ENCODE data around the gene NCMAP. TPM values are rescaled to one million over a fixed set of nuclear protein-coding genes. Genes with fewer than 3 reads are reported as not detected.

Gene NCMAP
- total RNA-seq, 1 donor from 2014 or later = 0.49 TPM

DNA sequence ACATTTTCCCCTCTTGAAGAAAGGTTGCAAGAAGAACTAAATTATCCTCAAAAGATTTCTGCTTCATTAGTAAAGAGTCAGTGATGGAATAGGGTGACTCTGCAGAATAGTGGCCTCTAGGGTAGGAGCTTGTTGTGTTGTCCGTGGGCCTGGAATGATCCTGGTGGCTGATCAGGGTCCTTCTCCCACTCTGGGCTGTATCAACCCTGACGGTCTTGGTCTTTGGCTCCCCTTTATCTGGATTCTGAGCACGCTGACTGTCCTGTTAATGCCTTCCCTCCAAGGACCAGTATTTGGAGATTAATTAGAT is 50.4 kb downstream of the NCMAP start:
- H3K9me3 Mint-ChIP-seq = no peaks in the 10 kb centered on the region
- H3K27ac Mint-ChIP-seq = no peak overlapping the region

GRCh38 chr1:24606621-24607020 is 50.7 kb downstream of the NCMAP start:
- Histone ChIP-seq H2AFZ (replicated peaks) (no peak overlapping the region), H3K27ac (no peak overlapping the region), H3K4me2 (no peak overlapping the region), H3K79me2 (ENCODE audit: low read depth) (no peaks in the 10 kb centered on the region), H3K36me3 (no peaks in the 10 kb centered on the region), H3K4me1 (no peaks in the 10 kb centered on the region), H3F3A (ENCODE audit: low read depth) (no peaks in the 10 kb centered on the region), H3K4me3 (no peak overlapping the region), H3K9me3 (ENCODE audit: low read depth) (no peaks in the 10 kb centered on the region), H3K9ac (no peak overlapping the region), H3K27me3 (no peaks in the 10 kb centered on the region), H4K20me1 (ENCODE audit: low read depth) (no peaks in the 10 kb centered on the region)
- no peak for DNase-seq (ENCODE audit: low spot score)
- H3K27ac Mint-ChIP-seq = no peak overlapping the region
- H3K4me1 Mint-ChIP-seq = no peaks in the 10 kb centered on the region
- no peaks in the 10 kb centered on the region for H3K36me3 Mint-ChIP-seq
- no peak for TF ChIP-seq EZH2 (IDR thresholded peaks at IDR 0.05)
- TF ChIP-seq EZH2phosphoT487 (IDR thresholded peaks at IDR 0.05) = no peak
- TF ChIP-seq CTCF (IDR thresholded peaks at IDR 0.05) = no peak
- no peaks in the 10 kb centered on the region for H3K27me3 Mint-ChIP-seq (ENCODE audit: insufficient read depth, low read depth)
- no peaks in the 10 kb centered on the region for H3K9me3 Mint-ChIP-seq
- no peak overlapping the region for H3K4me3 Mint-ChIP-seq

More for the DNA sequence above, 50.4 kb downstream of the NCMAP start:
- H3K4me2 ChIP-seq = no peak overlapping the region
- H3K79me2 ChIP-seq (ENCODE audit: low read depth) = no peaks in the 10 kb centered on the region
- no peak overlapping the region for H3K4me3 ChIP-seq
- TF ChIP-seq EZH2phosphoT487 (IDR thresholded peaks at IDR 0.05) = no peak
- no peak for TF ChIP-seq EZH2 (IDR thresholded peaks at IDR 0.05)
- TF ChIP-seq CTCF (IDR thresholded peaks at IDR 0.05) = no peak
- no peaks in the 10 kb centered on the region for H3K36me3 ChIP-seq
- no peaks in the 10 kb centered on the region for H3K36me3 Mint-ChIP-seq
- no peaks in the 10 kb centered on the region for H3K4me1 ChIP-seq
- H3F3A ChIP-seq (ENCODE audit: low read depth) = no peaks in the 10 kb centered on the region
- H2AFZ ChIP-seq (replicated peaks) = no peak overlapping the region
- no peak for DNase-seq (ENCODE audit: low spot score)
- H4K20me1 ChIP-seq (ENCODE audit: low read depth) = no peaks in the 10 kb centered on the region
- no peak overlapping the region for H3K27ac ChIP-seq
- no peak overlapping the region for H3K9ac ChIP-seq
- no peak overlapping the region for H3K4me3 Mint-ChIP-seq
- H3K4me1 Mint-ChIP-seq = no peaks in the 10 kb centered on the region
- H3K27me3 ChIP-seq = no peaks in the 10 kb centered on the region
- H3K9me3 ChIP-seq (ENCODE audit: low read depth) = no peaks in the 10 kb centered on the region
- H3K27me3 Mint-ChIP-seq (ENCODE audit: insufficient read depth, low read depth) = no peaks in the 10 kb centered on the region

DNA sequence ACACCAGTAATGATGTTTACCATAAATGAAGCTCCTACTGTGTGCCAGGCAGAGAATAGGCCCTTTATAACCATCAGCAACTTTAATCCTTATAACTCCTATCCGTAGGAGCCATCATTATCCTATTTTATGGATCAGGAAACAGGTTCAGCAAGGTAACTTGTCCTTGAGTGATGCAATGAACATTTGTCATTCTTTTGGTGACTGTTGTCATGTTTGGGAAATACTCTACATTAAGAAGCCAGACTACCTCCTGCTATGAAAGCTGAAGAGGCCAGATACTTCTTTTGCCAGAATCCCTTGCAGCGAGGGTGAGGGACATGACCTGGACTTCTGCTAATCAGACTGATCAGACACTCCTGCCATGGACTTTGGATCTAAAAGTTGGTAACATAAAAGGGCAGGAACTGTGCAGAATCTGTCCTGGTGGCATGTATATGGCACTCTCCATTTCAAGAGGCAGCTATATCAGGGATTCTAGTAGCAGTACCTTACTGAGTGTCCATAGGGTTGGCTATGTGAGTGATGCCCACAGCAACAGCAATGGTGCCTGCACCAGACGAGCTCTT is 54.1 kb downstream of the NCMAP start:
- H3K4me3 Mint-ChIP-seq = no peak overlapping the region
- H3K9ac ChIP-seq = no peak overlapping the region
- no peaks in the 10 kb centered on the region for H3F3A ChIP-seq (ENCODE audit: low read depth)

More for the DNA sequence above, 54.1 kb downstream of the NCMAP start:
- Histone ChIP-seq H3K4me1 (no peaks in the 10 kb centered on the region), H2AFZ (replicated peaks) (no peak overlapping the region), H3K27me3 (no peaks in the 10 kb centered on the region), H3K4me3 (no peak overlapping the region), H3K4me2 (no peak overlapping the region), H4K20me1 (ENCODE audit: low read depth) (no peaks in the 10 kb centered on the region), H3K79me2 (ENCODE audit: low read depth) (no peaks in the 10 kb centered on the region), H3K27ac (no peak overlapping the region), H3K36me3 (no peaks in the 10 kb centered on the region), H3K9me3 (ENCODE audit: low read depth) (no peaks in the 10 kb centered on the region)
- Mint-ChIP-seq H3K9me3 (no peaks in the 10 kb centered on the region), H3K36me3 (no peaks in the 10 kb centered on the region), H3K4me1 (no peaks in the 10 kb centered on the region), H3K27me3 (ENCODE audit: insufficient read depth, low read depth) (no peaks in the 10 kb centered on the region), H3K27ac (no peak overlapping the region)
- no peak for TF ChIP-seq EZH2phosphoT487 (IDR thresholded peaks at IDR 0.05)
- TF ChIP-seq CTCF (IDR thresholded peaks at IDR 0.05) = no peak
- no peak for TF ChIP-seq EZH2 (IDR thresholded peaks at IDR 0.05)
- no peak for DNase-seq (ENCODE audit: low spot score)
